Stimulated activated CD4-positive, alpha-beta T cell treated with anti-CD3 and anti-CD28 coated beads, Interleukin-12 subunit alpha, Interleukin-12 subunit beta, amount 100 ng/mL, for 24 hours (primary cell): ENCODE results near the gene FITM2.
"Not testable (repeated sequence)": the region's sequence is repeated elsewhere in the genome, so short reads cannot be mapped to it uniquely, and the experiment has no call there.

ENCODE experiments used
- DNase-seq, 2 experiments: peaks; one replicate each; pipeline ENCODE4 v3.0.0-alpha.2; 2020; ENCODE audit warnings: low read depth in 2 of 2

Gene FITM2

DNA sequence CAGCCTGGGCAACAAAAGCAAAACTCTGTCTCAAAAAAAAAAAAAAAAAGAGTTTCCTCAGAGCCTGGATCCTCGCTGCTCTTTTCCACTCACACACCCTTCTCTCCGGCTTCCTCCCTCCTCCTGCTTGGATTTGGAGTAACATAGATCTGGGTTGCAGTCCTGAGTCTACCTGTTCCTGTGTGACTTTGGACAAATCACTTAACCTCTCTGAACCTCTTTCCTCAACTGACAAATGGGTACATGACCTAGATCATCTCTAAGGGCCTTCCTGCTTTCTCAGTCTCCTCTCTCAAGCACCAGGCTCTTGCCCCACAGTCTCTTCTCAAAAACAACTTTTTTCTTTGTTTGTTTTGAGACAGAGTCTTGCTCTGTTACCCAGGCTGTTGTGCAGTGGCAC, 20.2 kb upstream of the FITM2 start:
- DNase-seq = no peak

DNA sequence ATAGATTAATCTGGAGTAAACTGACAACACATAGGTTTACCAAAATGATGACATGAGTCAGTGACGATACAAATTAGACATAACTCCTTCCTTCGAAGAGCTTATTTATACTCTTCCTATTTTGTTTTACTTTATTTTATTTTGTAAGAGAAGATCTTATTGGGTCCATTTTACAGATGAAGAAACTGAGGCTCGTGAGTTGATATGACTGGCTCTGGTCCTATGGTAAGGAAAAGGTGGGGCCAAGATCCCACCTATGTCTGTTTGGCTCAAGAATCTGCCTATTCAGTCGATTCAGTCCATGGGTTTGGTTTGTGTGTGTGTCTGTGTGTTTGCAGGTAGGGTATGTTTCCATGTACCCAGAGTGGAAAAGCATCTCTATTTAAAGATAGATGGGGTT, 17.4 kb upstream of the FITM2 start:
- no peak for DNase-seq

- not testable (repeated sequence) for DNase-seq
Observed at GRCh38 chr20:44327748-44328147, 16.7 kb upstream of the FITM2 start.

GRCh38 chr20:44326391-44327159, 15.6 kb upstream of the FITM2 start:
- peak in 1 of 2 experiments; percentile 17 for DNase-seq

GRCh38 chr20:44324343-44324742, 13.3 kb upstream of the FITM2 start:
- DNase-seq = no peak

- no peak for DNase-seq
Observed at GRCh38 chr20:44319839-44320422, 8.9 kb upstream of the FITM2 start.

DNA sequence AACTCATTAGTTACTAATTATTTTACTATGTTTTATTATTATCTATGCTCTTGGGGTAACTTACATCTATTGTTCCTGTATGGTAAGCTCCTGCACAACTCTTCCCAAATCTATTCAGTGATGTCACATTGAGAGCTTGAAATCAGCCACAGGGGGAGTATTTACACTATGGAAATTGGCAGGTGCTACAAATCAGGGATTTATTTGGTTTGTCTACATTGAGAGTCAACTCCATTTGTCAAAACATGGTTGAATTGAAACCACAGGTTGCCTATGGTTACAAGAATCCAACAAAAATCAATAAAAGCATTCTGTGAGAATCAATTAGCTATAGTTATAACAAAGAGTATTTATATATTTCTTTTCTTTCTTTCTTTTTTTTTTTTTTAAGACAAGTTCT, 3.9 kb upstream of the FITM2 start:
- DNase-seq = no peak

- no peak for DNase-seq
Observed at GRCh38 chr20:44309763-44310663, 989 bp downstream of the FITM2 start.

DNA sequence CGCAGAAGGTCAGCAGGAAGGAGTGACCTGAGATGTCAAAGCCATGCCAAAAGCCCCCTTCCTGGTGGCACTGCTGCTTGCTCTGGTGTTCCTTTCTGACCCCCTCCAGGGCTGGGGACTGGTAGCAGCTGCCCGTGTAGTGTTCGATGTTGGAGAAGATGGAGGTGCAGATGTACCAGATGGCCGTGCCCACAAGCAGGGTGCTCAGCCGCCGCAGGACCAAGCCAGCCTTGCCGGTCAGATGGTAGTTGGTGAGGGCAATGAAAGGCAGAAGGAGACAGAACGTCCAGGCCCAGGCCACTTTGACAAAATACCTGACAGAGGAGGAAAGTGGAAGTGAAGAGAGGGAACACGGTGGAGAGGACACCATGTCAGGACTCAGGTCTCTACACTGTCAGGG, 4.1 kb downstream of the FITM2 start:
- no peak for DNase-seq

- no peak for DNase-seq
Observed at GRCh38 chr20:44304383-44304782, 6.6 kb downstream of the FITM2 start.

- no peak for DNase-seq
Observed at GRCh38 chr20:44302736-44303135, 8.3 kb downstream of the FITM2 start.

- no peak for DNase-seq
Observed at GRCh38 chr20:44302026-44302669, 8.9 kb downstream of the FITM2 start.

DNA sequence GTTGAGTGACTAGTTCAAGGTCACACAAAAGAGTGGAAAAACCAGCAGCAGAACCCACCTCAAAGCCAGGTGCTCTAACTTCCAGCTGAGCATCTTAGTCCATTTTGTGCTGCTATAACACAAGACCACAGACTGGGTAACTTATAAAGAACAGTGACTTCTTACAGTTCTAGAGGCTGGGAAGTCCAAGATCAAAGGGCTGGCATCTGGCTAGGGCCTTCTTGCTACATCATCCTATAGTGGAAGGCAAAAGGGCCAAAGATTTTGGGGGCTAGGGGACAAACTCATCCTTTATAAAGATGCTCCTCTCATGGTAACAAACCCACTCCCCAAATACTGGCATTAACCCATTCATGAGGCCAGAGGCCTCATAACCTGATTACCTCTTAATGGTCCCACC, 9.7 kb downstream of the FITM2 start:
- DNase-seq = no peak

DNA sequence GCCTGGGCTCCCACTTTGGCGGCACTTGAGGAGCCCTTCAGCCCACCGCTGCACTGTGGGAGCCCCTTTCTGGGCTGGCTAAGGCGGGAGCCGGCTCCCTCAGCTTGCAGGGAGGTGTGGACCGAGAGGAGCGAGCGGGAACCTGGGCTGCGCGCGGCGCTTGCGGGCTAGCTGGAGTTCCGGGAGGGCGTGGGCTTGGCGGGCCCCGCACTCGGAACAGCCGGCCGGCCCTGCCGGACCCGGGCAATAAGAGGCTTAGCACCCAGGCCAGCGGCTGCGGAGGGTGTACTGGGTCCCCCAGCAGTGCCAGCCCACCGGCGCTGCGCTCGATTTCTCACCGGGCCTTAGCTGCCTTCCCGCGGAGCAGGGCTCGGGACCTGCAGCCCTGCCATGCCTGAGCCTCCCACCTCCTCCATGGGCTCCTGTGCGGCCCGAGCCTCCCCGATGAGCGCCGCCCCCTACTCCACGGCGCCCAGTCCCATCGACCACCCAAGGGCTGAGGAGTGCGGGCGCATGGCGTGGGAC, 11.9 kb downstream of the FITM2 start:
- DNase-seq = not testable (repeated sequence)

DNA sequence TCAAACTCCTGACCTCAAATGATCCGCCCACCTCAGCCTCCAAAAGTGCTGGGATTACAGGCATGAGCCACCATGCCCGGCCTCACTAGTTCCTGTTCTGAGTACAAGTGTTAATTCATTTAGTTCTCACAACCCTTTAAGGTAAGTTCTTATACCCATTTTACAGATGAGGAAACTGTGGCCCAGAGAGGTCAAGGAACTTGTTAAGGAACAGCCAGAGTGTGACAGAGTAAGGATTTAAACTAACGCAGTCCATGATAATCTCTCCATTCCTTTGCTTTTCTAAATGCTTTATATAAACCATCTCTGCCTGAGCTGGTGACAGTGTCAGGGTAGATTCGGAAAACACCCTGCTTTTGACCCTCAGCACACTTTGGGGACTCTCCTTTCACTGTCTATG, 13.3 kb downstream of the FITM2 start:
- no peak for DNase-seq

- DNase-seq = no peak
Observed at GRCh38 chr20:44296011-44296410, 15.0 kb downstream of the FITM2 start.

- DNase-seq = no peak
Observed at GRCh38 chr20:44291754-44292153, 19.2 kb downstream of the FITM2 start.

GRCh38 chr20:44288252-44288651, 22.8 kb downstream of the FITM2 start:
- no peak for DNase-seq

GRCh38 chr20:44287272-44288097, 23.5 kb downstream of the FITM2 start:
- DNase-seq = no peak

DNA sequence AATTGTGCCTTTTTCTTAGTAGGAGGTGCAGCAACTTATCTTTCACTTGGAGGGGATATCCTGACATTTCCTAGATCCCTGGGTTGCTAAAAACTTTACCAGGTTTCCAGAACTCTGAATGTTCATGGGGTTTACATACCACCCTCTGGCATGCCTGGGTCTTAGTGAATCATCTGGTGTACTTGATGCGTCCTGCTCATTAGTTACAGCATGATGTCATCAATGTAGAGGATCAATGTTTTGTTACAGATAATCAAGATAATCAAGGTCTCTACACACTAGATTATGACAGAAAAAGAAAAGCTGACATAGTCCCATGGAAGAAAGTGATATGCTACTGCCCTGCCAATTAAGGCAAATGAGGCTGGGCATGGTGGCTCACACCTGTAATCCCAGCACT, 27.0 kb downstream of the FITM2 start:
- DNase-seq = no peak

GRCh38 chr20:44282192-44282591, 28.8 kb downstream of the FITM2 start:
- DNase-seq = no peak
